Parathyroid adenoma (tissue), 2 donors: ENCODE measurements around the gene UGT1A3.

ENCODE experiments used
- H2AFZ ChIP-seq: fragments of 300-600 bp; sonication (generic); one replicate; pipeline ENCODE4 v1.7.0; 2017; ENCODE audit warnings: antibody characterized with exemption, mild to moderate bottlenecking
- H3K27ac ChIP-seq: fragments of 300-600 bp; sonication (generic); one replicate; pipeline ENCODE4 v1.7.0; 2017
- H3K27me3 ChIP-seq: fragments of 300-600 bp; sonication (generic); one replicate; pipeline ENCODE4 v1.7.0; 2017; ENCODE audit warnings: low read length; ENCODE audit not compliant: control insufficient read depth, insufficient read depth
- H3K36me3 ChIP-seq: fragments of 300-600 bp; sonication (generic); one replicate; pipeline ENCODE4 v1.7.0; 2017; ENCODE audit warnings: low read length; ENCODE audit not compliant: control insufficient read depth, insufficient read depth
- H3K4me1 ChIP-seq: fragments of 300-600 bp; sonication (generic); one replicate; pipeline ENCODE4 v1.7.0; 2017; ENCODE audit warnings: control low read depth
- H3K4me2 ChIP-seq: fragments of 300-600 bp; sonication (generic); one replicate; pipeline ENCODE4 v1.7.0; 2017; ENCODE audit warnings: low read length
- H3K4me3 ChIP-seq: fragments of 300-600 bp; sonication (generic); one replicate; pipeline ENCODE4 v1.7.0; 2017; ENCODE audit warnings: low read depth, low read length
- H3K79me2 ChIP-seq: fragments of 300-600 bp; sonication (generic); one replicate; pipeline ENCODE4 v1.7.0; 2017; ENCODE audit warnings: control low read depth
- H3K9ac ChIP-seq: fragments of 300-600 bp; sonication (generic); one replicate; pipeline ENCODE4 v1.7.0; 2017; ENCODE audit warnings: mild to moderate bottlenecking
- H3K9me3 ChIP-seq: fragments of 300-600 bp; sonication (generic); one replicate; pipeline ENCODE4 v1.7.0; 2017; ENCODE audit warnings: low read length; ENCODE audit not compliant: control insufficient read depth
- CTCF ChIP-seq: fragments of 300-600 bp; sonication (generic); IDR thresholded peaks from one replicate; pipeline ENCODE4 v1.7.0; 2017; ENCODE audit warnings: antibody characterized with exemption, mild to moderate bottlenecking
- donor health status: primary hyperparathyroidism.

The UGT1A3 gene

GRCh38 chr2:233801357-233802131 is 72.7 kb downstream of the UGT1A3 start:
- Histone ChIP-seq H3K27ac (no peak overlapping the region), H3K9ac (no peak overlapping the region), H3K4me2 (no peak overlapping the region), H3K4me1 (no peaks in the 10 kb centered on the region), H2AFZ (no peak overlapping the region), H3K79me2 (no peaks in the 10 kb centered on the region), H3K27me3 (no peaks in the 10 kb centered on the region), H3K4me3 (no peak overlapping the region), H3K36me3 (no peaks in the 10 kb centered on the region), H3K9me3 (no peaks in the 10 kb centered on the region)
- no peak for TF ChIP-seq CTCF

GRCh38 chr2:233802132-233802815 is 73.4 kb downstream of the UGT1A3 start:
- Histone ChIP-seq H3K79me2 (no peaks in the 10 kb centered on the region), H3K36me3 (no peaks in the 10 kb centered on the region), H3K27me3 (no peaks in the 10 kb centered on the region), H3K4me1 (no peaks in the 10 kb centered on the region), H3K4me3 (no peak overlapping the region), H3K9me3 (no peaks in the 10 kb centered on the region), H3K9ac (no peak overlapping the region), H3K4me2 (no peak overlapping the region), H2AFZ (no peak overlapping the region), H3K27ac (no peak overlapping the region)
- TF ChIP-seq CTCF = no peak

GRCh38 chr2:233803292-233803911 is 74.6 kb downstream of the UGT1A3 start:
- Histone ChIP-seq H3K9me3 (no peaks in the 10 kb centered on the region), H3K36me3 (no peaks in the 10 kb centered on the region), H3K79me2 (no peaks in the 10 kb centered on the region), H3K27me3 (no peaks in the 10 kb centered on the region), H3K4me1 (no peaks in the 10 kb centered on the region), H3K4me2 (no peak overlapping the region), H3K9ac (no peak overlapping the region), H2AFZ (no peak overlapping the region), H3K27ac (no peak overlapping the region), H3K4me3 (no peak overlapping the region)
- no peak for TF ChIP-seq CTCF

- H3K36me3 ChIP-seq = no peaks in the 10 kb centered on the region
- no peak for TF ChIP-seq CTCF
- H3K4me1 ChIP-seq = no peaks in the 10 kb centered on the region
- no peaks in the 10 kb centered on the region for H3K27me3 ChIP-seq
- H3K9ac ChIP-seq = no peak overlapping the region
- no peaks in the 10 kb centered on the region for H3K9me3 ChIP-seq
- no peak overlapping the region for H2AFZ ChIP-seq
- H3K4me2 ChIP-seq = no peak overlapping the region
- H3K27ac ChIP-seq = no peak overlapping the region
- no peaks in the 10 kb centered on the region for H3K79me2 ChIP-seq
- no peak overlapping the region for H3K4me3 ChIP-seq
These were observed 75.2 kb downstream of the UGT1A3 start for GRCh38 chr2:233803994-233804393.
